ENCODE results near the gene DENND1A. TPM values are rescaled to one million over a fixed set of nuclear protein-coding genes. Genes with fewer than 3 reads are reported as not detected.

Gene DENND1A
- total RNA-seq, 1 donor from 2014 or later: 26.1 TPM

DNA sequence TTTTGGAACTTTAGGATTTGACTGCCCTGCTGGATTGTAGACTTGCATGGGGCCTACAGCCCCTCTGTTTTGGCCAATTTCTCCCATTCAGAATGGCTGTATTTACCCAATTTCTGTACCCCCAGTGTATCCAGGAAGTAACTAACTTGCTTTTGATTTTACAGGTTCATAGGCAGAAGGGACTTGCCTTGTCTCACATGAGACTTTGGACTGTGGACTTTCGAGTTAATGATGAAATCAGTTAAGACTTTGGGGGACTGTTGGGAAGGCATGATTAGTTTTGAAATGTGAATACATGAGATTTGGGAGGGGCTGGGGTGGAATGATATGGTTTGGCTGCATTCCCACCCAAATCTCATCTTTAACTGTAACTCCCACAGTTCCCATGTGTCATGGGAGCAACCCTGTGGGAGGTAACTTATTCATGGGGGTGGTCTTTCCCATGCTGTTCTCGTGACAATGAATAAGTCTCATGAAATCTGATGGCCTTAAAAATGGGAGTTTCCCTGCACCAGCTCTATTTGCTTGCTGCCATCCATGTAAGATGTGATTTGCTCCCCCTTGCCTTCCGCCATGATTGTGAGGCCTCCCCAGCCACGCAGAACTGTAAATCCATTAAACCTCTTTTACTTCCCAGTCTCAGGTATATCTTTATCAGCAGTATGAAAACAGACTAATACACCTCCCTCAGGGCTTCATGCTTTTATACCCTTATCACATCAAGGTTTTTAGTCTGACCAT is 206.6 kb downstream of the DENND1A start:
- ATAC-seq (no peak), DNase-seq (ENCODE audit: low spot score) (no peak)
- intact Hi-C loops (cut with DNase I): no loop called here

DNA sequence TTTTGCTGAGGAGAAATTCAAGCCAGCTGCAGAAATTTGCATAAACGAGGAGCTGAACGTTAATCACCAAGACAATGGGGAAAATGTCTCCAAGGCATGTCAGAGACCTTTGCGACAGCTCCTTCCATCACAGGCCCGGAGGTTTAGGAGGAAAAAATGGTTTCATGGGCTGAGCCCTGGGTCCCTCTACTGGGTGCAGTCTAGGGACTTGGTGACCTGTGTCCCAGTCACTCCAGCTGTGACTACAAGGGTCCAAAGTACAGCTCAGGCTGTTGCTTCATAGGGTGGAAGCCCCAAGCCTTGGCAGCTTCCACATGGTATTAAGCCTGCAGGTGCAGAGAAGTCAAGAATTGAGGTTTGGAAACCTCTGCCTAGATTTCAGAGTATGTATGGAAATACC is 207.5 kb downstream of the DENND1A start:
- DNase-seq (ENCODE audit: low spot score) (no peak), ATAC-seq (no peak)
- intact Hi-C loops (cut with DNase I): no loop called here

DNA sequence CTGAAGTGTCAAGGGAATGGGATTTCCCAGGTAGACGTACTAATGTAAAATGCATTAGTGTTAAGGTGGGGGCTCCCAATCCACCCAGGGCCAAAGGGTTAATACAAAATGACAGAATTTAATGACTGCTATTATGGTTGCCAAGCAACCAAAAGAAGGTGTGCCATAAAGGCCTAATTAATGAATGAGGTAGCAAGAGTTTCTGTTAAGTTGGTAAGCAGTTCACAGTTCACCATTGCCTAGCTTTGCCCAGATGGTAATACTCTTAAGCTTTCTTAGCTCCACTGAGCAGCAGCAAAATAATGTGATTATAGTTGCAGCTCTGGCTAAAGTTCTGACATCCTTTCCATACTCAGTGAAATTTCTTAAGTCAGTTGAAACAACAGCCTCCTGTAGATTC is 211.7 kb downstream of the DENND1A start:
- no peak for ATAC-seq
- intact Hi-C loops (cut with DNase I): no loop called here
- no peak for DNase-seq (ENCODE audit: low spot score)

DNA sequence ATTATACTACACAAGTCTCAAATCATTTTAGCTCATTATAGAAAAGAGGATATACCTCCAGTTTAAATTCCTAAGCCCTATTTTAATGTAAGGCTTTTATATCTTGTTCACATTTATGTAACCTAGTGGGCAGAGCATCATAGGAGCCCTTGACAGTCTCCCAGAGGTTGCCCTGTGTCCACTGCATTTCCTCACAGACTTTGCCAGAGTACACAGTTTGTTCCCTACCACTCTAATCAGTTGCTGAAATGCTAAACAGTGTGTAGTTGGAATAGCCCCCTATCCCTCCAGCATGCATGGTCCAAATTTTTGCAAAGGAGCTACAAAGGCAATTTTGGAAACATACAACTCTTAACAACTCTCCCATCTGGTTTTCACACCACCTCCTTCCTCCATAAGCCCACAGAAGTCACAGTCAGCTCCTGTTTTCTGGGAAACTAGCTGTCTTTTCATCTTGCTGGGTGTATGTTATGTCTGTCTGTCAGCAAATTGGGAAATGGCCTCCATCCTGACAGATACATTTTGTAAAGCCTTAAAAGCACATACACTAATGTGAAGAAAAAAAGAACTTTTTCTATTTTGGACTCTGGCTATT is 212.2 kb downstream of the DENND1A start:
- no peak for ATAC-seq
- intact Hi-C loops (cut with DNase I): no loop called here

DNA sequence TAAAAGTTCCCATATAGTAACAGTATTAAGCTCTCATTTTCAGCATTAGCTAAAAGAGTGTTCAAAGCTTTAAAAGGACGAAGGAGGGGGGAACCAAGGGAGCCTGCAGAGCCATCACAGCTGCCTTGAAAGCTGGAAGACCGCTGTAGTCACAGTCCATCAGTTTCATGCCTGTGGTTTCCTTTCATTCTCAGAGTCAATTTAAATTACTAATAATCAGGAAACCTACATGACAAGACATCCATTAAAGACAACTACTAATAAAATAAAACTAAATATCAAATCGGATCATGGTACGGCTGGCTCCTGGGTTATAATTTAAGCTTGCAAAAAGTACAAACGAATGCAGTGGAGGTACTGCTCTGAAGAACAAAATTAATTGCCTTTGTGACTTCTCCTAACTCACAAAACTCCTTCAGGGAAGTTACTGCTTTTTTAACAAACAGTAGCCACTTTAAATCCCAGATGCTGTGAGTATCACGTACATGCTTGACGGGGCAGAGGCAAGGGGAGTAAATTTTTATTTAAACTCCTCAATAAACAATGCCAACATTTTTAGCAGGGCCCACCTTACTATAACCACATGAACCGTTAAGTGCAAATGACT is 213.5 kb downstream of the DENND1A start:
- DNase-seq (ENCODE audit: low spot score) (no peak), ATAC-seq (no peak)
- intact Hi-C loops (cut with DNase I): no loop called here

More for the DNA sequence above, 212.2 kb downstream of the DENND1A start:
- no peak for DNase-seq (ENCODE audit: low spot score)

DNA sequence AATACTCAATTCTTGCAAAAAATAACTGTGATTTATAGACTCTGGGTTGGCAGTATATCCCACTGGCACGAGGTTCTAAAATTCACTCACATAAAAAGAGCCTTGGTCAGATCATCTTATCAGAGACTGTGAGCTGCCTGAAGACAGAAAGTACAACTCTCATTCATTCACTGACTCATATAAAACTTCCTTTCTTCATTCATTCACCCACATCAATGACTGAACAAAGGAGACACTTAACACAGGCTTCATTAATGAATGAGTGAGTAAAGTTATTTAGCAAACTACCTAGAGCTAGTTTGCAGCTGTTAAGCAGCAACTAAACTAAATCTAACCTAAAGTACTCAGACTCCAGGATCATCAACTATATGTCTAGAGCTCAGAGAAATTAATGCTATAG is 214.7 kb downstream of the DENND1A start:
- intact Hi-C loops (cut with DNase I): no loop called here
- ATAC-seq (no peak), DNase-seq (ENCODE audit: low spot score) (no peak)

DNA sequence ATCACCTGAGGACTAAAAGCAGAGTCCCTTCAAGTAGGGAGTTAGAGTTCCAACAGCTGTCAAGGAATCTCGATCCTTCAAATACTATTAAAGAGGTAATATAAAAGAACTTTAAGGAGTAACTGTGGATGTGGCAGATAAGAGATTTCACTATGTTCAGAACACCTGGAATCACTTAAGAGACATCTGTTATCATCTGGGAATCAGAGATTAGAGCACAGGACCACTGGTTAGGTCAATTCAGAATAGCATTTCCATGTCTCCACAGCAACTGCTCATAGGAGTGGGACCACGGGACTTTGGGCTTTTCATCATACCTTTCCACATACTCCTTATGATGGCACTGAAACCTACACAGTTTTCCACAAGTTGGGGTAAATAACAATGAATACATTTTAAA is 216.6 kb downstream of the DENND1A start:
- DNase-seq (ENCODE audit: low spot score): no peak
- intact Hi-C loops (cut with DNase I): no loop called here
- ATAC-seq: no peak

DNA sequence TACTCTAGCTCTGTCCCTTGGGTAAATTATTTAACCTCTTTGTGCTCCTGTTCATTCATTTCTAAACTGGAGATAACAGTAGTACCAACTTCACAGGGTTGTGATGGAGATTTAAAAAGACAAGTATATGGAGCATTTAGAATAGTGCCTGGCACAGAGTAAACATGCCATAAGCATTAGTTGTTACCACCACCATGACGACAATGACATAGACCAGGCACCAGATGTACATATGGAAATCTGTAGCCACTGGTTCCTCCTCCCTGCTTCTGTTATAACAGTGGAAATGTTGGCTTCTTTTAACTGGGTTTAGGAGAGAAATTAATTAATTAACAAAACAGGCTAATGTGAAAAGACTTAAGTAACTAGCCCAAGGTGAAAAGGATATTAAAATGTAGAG is 217.5 kb downstream of the DENND1A start:
- intact Hi-C loops (cut with DNase I): no loop called here
- DNase-seq (ENCODE audit: low spot score) (no peak), ATAC-seq (no peak)

DNA sequence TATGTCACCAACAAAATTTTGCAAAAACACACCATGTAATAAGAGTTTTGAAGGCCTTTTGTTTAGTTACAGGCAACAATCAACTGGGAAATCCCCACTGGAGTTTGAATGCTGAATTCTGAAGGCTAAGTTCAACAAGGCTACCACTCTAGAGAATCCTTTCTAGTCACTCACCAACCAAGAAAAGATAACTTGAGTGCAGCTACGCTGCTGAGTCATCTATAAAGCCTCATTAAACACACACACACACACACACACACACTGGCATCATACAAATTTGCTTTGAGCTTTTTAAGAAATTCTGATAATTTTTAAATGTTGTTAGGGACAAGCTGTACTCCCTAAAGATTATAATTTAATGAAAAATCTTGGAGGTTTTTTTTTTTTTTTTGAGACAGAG is 219.6 kb downstream of the DENND1A start:
- ATAC-seq (no peak), DNase-seq (ENCODE audit: low spot score) (no peak)
- intact Hi-C loops (cut with DNase I): no loop called here

DNA sequence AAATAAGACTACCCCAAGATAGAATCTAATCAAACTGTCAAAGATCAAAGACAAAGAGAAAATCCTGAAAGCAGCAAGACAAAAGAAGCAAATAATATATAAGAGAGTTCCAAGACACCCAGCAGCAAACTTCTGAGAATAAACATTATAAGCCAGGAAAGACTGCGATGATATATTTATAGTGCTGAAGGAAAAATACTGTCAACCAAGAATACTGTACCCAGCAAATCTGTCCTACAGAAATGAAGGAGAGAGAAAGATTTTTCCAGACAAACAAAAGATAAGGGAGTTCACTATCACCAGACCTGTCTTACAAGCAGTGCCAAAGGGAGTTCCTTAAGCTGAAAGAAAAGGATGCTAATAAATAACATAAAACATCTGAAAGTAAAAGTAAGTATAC is 227.4 kb downstream of the DENND1A start:
- ATAC-seq (no peak), DNase-seq (ENCODE audit: low spot score) (no peak)
- intact Hi-C loops (cut with DNase I): no loop called here

DNA sequence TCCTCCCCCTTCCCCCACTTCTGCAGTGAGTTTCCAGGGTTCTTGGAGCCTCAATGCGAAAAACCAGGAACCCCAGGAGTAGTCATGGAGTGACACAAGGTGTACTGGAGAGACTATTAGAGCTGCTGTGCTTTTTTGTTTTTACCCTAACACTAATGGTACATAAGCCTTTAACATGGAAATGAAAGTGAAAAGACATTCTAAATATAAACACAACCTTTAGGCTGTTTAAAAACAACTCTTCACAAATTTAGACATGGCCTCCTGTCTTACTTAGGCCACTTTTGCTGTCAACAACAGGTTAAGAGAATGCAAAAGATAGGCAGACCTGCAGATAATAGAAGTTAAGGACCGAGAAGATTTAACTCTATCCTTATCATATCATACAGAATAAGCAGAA is 232.2 kb downstream of the DENND1A start:
- no peak for ATAC-seq
- DNase-seq (ENCODE audit: low spot score): no peak
- intact Hi-C loops (cut with DNase I): no loop called here

DNA sequence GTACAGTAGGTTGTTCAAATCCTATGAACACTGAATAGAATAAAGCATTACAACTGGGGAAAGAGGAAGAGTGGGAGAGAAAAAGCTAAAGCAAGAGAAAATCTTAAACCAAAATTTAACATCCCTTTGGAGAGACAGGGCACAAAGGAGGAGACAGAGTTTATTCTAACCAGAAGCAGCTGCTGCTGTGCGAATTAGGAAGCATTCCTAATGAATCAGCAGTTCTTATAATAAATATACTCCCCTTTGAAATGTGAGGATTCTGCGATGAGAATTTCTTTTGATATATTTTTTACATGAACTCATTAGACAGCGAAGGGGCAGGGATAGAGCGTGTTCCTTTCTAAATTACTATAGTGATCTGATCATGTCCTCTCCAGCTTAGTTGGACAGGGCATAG is 233.4 kb downstream of the DENND1A start:
- intact Hi-C loops (cut with DNase I): no loop called here
- ATAC-seq (no peak), DNase-seq (ENCODE audit: low spot score) (no peak)

DNA sequence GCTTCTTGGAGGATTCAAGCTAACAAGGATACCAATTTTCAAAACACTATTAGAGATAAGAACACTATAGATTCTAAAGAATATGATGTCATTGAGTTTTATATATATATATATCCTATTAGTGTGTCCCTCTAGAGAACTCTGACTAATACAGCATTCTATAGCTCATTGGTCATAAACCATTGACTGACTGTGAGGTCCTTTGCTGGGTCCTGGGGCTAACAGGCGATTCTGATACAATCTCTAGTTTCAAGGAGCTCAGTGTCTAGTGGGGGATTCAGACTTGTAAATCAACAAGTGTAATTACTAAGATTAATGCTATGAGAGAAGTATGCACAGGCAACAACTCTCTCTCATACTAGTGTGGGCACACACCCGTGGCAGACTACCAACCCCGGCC is 234.5 kb downstream of the DENND1A start:
- intact Hi-C loops (cut with DNase I): no loop called here
- ATAC-seq (no peak), DNase-seq (ENCODE audit: low spot score) (no peak)

DNA sequence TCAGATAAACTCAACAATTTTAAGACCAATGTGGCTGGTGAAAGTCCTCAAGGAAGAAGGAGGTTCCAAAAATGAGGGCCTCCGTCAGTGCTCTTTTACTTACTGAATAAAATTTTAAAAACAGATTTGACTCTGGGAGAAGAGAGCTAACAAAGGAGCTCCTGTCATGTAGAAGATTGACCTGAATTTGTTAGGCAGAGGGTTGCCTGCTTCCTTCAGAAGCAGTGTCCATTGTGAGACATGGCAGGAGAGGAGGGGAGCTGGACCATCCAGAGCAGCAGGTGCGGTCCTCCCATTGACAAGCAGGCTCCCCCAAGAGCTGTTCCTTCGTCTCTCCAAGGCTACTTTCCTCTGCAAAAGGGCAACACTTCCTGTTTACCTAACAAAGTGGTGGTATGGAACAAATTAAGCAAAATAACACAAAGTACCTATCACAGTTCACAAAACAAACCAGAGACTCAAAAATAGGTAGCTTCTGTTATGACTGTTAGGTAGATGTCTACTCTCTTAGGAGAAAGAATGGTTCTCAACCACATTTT is 238.1 kb downstream of the DENND1A start:
- intact Hi-C loops (cut with DNase I): no loop called here
- no peak for DNase-seq (ENCODE audit: low spot score)
- ATAC-seq: no peak

DNA sequence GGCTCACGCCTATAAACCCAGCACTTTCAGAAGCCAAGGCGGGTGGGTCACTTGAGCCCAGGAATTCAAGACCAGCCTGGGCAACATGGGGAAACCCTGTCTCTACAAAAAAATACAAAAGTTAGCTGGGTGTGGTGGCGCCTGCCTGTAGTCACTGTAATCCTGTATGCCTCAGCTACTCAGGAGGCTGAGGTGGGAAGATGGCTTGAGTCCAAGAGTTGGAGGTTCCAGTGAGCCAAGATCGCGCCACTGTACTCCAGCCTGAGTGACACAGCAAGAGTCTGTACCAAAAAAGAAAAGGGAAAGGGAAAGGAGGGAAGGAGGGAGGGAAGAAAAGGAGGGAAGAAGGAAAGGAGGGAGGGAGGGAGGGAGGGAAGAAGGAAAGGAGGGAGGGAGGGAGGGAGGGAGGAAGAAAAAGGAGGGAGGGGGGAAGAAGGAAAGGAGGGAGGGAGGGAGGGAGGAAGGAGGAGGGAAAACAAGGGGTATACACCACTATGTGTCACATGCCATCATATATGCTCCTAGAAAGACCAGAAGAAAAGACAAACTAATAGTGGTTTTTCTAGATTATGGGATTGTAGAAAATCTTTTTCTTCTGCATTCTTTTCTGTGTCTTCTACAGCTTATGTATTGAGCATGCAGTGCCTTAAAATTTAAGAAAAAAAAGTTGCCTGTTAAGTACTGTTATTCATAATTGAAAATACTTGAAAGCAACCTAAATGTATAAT is 240.1 kb downstream of the DENND1A start:
- ATAC-seq (no peak), DNase-seq (ENCODE audit: low spot score) (no peak)
- intact Hi-C loops (cut with DNase I): no loop called here

DNA sequence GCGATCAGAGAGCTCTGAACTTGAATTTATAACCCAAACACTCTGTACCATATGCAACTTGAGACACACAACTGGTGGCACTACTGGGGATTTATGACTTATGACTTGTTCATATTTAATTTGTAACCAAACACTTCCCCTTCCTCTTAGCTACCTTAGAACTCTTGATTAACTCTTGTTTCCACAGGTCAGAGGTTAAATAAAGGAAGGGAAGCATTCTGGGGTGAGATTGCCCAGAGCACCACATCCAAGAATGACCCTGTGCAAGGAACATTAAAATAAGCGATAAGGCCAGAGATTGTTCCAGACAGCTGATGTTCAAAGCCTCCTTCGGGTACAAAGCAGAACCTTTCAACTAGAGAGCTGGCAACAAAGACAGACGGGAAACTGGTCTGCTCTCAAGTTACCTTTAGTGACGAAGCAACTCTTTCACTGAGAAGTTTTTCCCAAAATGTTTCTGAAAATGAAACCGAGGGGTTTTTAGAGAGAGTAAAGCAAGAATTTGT is 242.6 kb downstream of the DENND1A start:
- no peak for ATAC-seq
- intact Hi-C loops (cut with DNase I): no loop called here

DNA sequence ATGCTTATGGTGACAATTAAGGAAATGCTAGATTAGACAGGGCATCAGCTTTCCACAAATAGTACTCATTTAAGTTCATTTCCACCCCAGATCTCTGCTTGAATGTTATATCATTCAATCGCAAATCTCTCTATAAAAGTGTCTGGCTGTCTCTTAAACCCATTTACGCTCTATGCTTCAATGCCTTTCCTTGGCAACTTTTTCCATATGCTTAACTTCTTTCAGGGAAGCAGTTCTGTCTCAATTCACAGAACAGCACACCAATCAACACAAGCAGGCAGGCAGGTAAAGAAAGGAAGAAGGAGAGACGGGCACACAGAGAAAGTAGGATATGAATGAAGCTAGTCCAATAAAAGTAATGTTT is 243.1 kb downstream of the DENND1A start:
- no peak for DNase-seq (ENCODE audit: low spot score)
- intact Hi-C loops (cut with DNase I): no loop called here
- ATAC-seq: no peak

More for the DNA sequence above, 242.6 kb downstream of the DENND1A start:
- DNase-seq (ENCODE audit: low spot score): no peak

DNA sequence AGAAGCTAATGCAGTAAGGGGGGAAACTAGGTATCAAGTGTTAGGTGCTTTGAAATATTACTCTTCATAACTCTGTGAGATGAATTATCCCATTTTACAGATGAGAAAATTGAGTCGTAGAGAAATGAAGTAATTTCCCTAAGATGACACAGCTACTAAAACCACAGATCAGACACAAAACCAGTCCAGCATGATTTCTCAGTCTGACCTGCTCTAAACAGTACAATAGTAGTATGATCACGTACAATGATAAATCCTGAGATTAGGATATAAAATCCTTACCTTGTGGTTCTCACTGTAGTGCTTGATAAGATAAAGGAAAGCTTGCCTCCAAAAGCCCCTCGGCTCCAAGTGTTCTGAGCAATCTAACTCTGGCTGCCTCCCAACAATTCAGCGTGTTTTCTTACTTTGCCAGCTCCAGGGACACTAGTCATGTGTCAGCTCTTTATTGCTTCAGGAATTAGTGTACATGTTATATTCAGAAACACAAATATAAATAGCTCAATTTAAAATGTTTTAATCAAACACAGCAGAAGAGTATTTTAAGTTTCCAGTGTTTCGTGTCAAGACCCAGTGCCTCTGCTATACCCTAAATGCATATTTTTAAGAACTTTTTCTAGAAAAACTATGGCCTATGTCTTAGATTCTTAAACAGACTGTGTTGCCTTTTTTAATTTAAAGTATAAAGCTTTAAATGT is 243.6 kb downstream of the DENND1A start:
- no peak for ATAC-seq
- intact Hi-C loops (cut with DNase I): no loop called here
- DNase-seq (ENCODE audit: low spot score): no peak

DNA sequence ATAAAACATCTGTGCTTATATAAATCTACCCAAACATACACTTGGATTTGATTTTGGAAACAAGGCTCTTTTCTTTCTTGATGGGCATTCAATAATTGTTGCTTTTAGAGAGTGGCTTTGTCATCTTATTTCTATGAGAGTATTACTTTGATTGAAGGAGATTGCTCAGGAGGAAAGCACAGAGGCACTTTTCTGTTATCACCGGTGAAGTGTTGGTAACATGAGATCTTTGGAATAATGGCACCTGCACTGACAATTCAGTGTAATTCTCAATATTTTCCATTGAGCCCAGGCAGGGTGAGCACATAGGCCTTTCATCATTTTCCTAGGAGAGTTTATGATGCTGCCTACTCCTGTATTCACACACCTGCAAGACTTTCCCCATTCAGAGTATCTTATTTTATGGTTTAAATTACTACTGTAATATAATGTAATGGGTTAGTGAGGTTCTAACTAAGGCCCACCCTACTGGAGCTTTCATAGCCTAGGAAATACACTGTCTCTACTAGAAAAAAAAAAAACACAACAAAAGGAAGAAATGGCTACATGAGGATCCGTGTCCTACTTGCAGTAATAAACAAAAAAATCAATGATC is 244.3 kb downstream of the DENND1A start:
- ATAC-seq (no peak), DNase-seq (ENCODE audit: low spot score) (no peak)
- intact Hi-C loops (cut with DNase I): no loop called here
